HFF-Myc (cell line): ENCODE data around the gene LRRIQ1.

ENCODE experiments used
- DNase-seq: peaks from one replicate; pipeline ENCODE4 v3.0.0-alpha.2; 2011; ENCODE audit warnings: low read depth; ENCODE audit errors: extremely low read depth
- H3K4me3 ChIP-seq: replicated peaks from 2 replicates; pipeline ENCODE4 v1.5.1; 2011; ENCODE audit warnings: low read depth, mild to moderate bottlenecking, control low read depth, low read length
- CTCF ChIP-seq: IDR thresholded peaks from 2 replicates; pipeline ENCODE4 v1.5.1; 2012; ENCODE audit warnings: mild to moderate bottlenecking, low read depth, low read length, control low read depth; ENCODE audit errors: missing control alignments

Gene LRRIQ1

DNA sequence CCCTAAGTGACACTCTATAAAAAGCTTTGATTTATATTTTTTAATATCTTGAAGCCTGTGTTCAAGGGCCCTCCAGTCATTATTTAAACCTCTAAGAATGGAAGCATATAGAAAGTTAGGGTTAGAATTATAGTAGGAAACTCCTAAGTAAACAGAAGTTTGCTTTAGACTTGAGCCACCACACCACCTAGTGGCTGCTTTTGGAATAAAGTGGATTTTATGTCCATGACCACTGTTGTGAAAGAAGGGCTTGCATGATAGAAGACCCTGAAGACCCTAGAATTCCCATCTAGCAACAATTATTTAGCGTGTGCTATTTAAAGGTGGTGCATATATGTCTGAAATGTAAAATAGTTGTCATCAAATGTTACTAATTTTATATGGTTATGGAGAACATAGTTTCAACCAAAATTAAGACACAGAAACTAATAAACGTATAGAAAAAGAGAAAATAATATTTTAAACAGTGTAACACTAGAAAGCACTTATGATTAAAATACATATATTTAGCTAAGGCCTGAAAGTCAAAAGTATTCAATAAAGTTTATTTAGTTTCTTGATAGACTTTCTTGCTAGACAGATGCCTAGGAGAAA is 21.3 kb downstream of the LRRIQ1 start:
- no peak overlapping the region for H3K4me3 ChIP-seq
- DNase-seq, result peak; percentile 19
- peak; percentile 69 for TF ChIP-seq CTCF

DNA sequence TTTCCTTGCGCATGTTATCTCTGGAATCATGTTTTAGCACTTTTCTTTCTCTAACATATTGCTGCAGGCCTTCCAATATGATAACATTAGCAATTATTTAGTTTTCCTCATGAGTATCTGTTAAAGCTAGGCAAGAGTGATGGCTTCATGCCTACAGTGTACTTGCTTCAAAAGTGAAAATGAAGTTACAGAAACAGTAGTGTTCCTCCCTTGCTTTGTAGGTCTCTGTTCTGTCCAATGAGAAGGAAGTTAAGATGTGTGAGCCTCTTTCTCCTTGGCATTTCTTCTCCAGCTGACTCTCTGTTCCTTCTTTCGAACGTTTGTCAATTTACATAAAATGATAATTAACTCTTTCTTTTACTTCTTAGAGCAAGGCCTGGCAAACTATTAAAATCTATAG is 22.2 kb downstream of the LRRIQ1 start:
- no peak for TF ChIP-seq CTCF
- no peak overlapping the region for H3K4me3 ChIP-seq
- DNase-seq, result no peak

- no peak overlapping the region for H3K4me3 ChIP-seq
- no peak for TF ChIP-seq CTCF
- DNase-seq, result no peak
These were observed 23.4 kb downstream of the LRRIQ1 start for GRCh38 chr12:85059594-85059993.

DNA sequence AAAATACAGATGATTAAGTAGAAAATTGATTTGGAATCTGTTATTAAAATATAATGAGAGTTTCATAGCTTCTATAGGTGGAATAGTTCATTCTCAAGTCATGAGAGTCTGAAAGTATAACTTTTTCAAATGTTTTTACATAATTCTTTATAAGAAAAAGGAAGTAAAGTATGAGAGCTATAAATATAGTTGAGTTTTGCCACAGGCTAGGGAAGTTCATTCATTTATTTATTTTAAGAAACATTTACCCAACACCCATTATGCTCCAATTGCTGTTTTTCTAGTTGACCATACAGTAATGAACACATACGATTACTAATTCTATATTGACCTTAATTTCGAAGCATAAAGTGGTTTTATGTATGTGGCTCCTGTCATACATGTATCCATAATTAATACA is 24.8 kb downstream of the LRRIQ1 start:
- H3K4me3 ChIP-seq, result no peak overlapping the region
- DNase-seq, result no peak
- no peak for TF ChIP-seq CTCF

DNA sequence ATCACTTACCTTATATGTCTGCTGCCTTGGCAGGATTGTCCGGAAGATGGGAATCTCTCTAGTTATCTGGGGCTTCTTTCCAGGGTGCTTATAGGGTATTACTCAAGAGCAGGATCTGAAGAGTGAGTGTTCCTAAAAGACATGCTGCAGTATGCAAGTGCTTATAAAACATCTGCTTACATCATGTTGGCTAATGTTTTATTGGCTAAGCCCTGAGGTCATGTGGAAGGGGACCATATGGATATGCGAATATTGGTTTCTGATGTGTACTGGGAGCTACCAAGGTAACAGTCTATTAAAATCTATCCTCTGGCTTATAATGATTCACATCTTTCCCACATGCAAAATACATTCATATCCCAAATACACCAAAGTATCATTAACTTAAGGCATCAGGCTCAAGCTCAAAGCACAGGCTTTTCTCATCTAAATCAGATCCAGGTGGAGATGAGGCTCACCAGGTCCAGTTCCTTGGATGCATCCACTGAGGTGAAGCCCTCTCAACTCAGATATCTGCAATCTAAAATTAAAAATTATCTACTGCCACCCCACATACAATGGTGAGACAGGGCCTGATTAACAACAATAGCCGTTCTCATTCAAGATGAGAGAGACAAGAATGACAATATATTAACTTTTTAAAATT is 29.8 kb downstream of the LRRIQ1 start:
- peak; percentile 73 for DNase-seq
- no peak overlapping the region for H3K4me3 ChIP-seq
- TF ChIP-seq CTCF, result no peak

DNA sequence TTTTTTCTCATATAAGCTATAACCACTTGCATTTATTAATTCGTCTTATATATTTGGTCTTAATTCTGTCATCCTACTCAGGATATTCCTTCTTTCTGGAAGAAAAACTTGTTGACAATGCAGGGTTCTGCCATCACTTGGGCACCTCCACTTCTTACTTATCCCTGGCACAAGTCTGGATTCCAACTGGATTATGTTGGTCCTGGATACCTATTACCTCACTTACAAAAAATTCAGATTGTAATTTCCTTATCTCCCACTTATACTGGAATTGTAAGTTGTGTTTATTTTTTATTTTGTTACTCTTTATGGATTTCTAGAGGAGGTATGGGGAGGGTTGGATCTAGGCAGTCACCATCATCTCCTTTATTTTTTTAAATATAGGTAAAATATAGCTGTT is 36.7 kb downstream of the LRRIQ1 start:
- TF ChIP-seq CTCF, result no peak
- no peak overlapping the region for H3K4me3 ChIP-seq
- no peak for DNase-seq
